Peyer's patch (tissue), 4 donors: ENCODE data around the gene DRAM2.

Experiments
- CTCF ChIP-seq, 6 experiments: fragments of 450-650 bp in 4 of 6; fragments of 200-600 bp in 2 of 6; sonication (generic) in 1 of 6; IDR thresholded peaks; one replicate each; pipeline ENCODE4 v1.5.1; 2017 to 2019; ENCODE audit warnings: antibody characterized with exemption in 6 of 6, mild to moderate bottlenecking in 3 of 6, moderate library complexity in 1 of 6
- POLR2A ChIP-seq, 2 donors: fragments of 450-650 bp; IDR thresholded peaks; one replicate each; pipeline ENCODE4 v1.5.1; 2017; ENCODE audit warnings: antibody characterized with exemption in 2 of 2, mild to moderate bottlenecking in 2 of 2, moderate library complexity in 2 of 2

DNA sequence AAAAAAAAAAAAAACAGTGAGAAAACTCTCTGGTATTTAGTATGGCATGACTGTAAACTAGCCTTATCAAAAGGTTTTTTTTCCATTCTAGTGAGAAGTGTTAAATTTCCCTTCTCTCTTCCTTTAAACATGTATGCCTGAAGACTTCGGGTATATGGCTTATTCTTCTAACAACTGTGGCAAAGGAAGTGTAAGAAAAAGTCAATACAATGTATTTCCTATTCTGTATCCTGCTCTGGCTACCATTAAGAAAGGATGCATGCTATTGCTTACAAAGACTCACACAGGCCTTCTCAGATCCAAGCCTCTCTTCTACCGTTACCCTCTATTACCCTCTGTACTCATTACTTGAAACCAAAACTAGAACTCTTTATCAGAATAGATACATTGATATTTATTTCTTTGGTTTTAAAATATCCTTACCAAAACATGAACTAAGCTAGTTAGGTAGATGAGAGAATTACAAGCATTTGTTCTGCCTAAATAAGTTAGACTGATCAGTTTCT is 8.5 kb upstream of the DRAM2 start:
- TF ChIP-seq CTCF (IDR thresholded peaks at IDR 0.05) (no peak), POLR2A (IDR thresholded peaks at IDR 0.05) (no peak)
